ENCODE data around the gene MEIS3. TPM values are rescaled to one million over a fixed set of nuclear protein-coding genes. Genes with fewer than 3 reads are reported as not detected.

MEIS3 gene
- total RNA-seq, 2 experiments from 2014 or later, result 1.3 TPM; not detected in 1

DNA sequence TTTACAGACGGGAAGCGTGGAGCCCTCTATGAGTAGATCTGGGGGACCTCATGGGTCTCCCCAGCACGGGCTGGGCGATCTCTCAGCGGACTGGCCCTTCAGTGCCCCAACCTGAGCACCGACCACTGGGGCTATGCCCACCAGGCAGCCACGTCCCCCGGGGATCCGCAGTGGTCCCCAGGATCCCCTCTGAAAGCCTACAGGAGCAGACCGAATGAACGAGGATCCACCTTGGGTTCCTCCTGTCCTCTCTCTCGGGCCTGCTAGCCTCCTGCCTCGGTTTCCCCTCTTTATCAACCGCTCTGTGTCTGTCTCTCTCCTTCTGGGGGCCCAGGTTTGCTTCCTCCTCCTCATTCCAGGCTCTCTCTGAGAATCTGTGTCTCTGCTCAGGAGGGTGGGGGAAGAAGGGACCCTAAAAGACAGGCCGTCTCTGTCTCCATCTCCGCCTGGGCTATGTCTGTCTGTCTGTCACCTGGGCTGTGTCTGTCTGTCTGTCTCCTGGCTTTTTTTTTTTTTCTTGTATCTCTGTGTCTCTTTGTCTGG lies 2.0 kb upstream of the MEIS3 start:
- TF ChIP-seq EZH2phosphoT487 (IDR thresholded peaks at IDR 0.05; ENCODE audit: borderline replicate concordance, low read depth, low read length), result 0 out of 2 replicates have a peak, but pooled peaks have one; percentile 18
- TF ChIP-seq, protein P1, sequence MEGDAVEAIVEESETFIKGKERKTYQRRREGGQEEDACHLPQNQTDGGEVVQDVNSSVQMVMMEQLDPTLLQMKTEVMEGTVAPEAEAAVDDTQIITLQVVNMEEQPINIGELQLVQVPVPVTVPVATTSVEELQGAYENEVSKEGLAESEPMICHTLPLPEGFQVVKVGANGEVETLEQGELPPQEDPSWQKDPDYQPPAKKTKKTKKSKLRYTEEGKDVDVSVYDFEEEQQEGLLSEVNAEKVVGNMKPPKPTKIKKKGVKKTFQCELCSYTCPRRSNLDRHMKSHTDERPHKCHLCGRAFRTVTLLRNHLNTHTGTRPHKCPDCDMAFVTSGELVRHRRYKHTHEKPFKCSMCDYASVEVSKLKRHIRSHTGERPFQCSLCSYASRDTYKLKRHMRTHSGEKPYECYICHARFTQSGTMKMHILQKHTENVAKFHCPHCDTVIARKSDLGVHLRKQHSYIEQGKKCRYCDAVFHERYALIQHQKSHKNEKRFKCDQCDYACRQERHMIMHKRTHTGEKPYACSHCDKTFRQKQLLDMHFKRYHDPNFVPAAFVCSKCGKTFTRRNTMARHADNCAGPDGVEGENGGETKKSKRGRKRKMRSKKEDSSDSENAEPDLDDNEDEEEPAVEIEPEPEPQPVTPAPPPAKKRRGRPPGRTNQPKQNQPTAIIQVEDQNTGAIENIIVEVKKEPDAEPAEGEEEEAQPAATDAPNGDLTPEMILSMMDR (conservative IDR thresholded peaks at IDR 0.05; ENCODE audit: low read length), result no peak
- no peak overlapping the region for H3K4me3 ChIP-seq (ENCODE audit: low read depth, low read length, poor library complexity, severe bottlenecking)
- no peaks in the 10 kb centered on the region for H3K9me3 ChIP-seq (ENCODE audit: low read length)
- no peak overlapping the region for H3K27ac ChIP-seq (ENCODE audit: low read depth, low read length, poor library complexity, severe bottlenecking)
- no peaks in the 10 kb centered on the region for H3K36me3 ChIP-seq (ENCODE audit: insufficient read depth, low read length)
- no peak for DNase-seq (ENCODE audit: low spot score)
- H3K79me2 ChIP-seq (ENCODE audit: insufficient read depth, low read depth, low read length), result no peaks in the 10 kb centered on the region
- H2AFZ ChIP-seq (ENCODE audit: low read length), result no peak overlapping the region
- BruUV-seq (replicated peaks), result no TSS peak
- H3K4me1 ChIP-seq (ENCODE audit: insufficient read depth, low read length, poor library complexity, severe bottlenecking), result no peaks in the 10 kb centered on the region
- ChIA-PET CTCF (ENCODE audit: unreplicated experiment) (no interaction called here), POLR2A (no interaction called here)
- H3K4me2 ChIP-seq (ENCODE audit: low read length), result no peak overlapping the region
- intact Hi-C loops (cut with micrococcal nuclease; ENCODE audit: unreplicated experiment), result no loop called here
- no peaks in the 10 kb centered on the region for H4K20me1 ChIP-seq (ENCODE audit: insufficient read depth, low read length)
- no peaks in the 10 kb centered on the region for H3K9me2 ChIP-seq (ENCODE audit: insufficient read depth, low read length)

DNA sequence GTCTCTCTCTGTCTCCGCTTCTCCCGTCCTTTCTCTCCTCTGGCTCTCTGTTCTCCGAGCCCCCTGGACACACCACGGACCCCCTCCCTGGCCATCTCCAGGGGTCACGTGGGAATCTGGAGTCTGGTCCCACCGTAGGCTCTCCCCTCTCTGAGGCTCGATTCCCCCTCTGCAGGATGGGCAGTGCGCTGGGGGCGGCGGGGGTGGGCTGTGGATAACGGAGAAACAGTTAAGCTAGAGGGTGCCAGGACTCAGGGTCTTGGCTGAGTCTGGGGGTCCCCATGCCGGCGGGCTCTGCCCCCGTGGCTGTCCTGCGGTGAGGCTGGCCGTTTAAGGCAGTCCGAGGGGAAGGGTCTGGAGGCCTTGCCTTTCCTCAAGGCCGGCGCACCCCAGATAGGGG lies 462 bp upstream of the MEIS3 start:
- Histone ChIP-seq H3K4me2 (ENCODE audit: low read length) (no peak overlapping the region), H3K79me2 (ENCODE audit: insufficient read depth, low read depth, low read length) (no peaks in the 10 kb centered on the region), H3K4me1 (ENCODE audit: insufficient read depth, low read length, poor library complexity, severe bottlenecking) (no peaks in the 10 kb centered on the region), H4K20me1 (ENCODE audit: insufficient read depth, low read length) (no peaks in the 10 kb centered on the region), H3K9me3 (ENCODE audit: low read length) (no peaks in the 10 kb centered on the region), H3K36me3 (ENCODE audit: insufficient read depth, low read length) (no peaks in the 10 kb centered on the region), H3K27ac (ENCODE audit: low read depth, low read length, poor library complexity, severe bottlenecking) (no peak overlapping the region), H3K9me2 (ENCODE audit: insufficient read depth, low read length) (no peaks in the 10 kb centered on the region), H2AFZ (ENCODE audit: low read length) (no peak overlapping the region), H3K4me3 (ENCODE audit: low read depth, low read length, poor library complexity, severe bottlenecking) (no peak overlapping the region)
- intact Hi-C loops (cut with micrococcal nuclease; ENCODE audit: unreplicated experiment), result no loop called here
- DNase-seq (ENCODE audit: low spot score), result no peak
- ChIA-PET POLR2A (no interaction called here), CTCF (ENCODE audit: unreplicated experiment) (interaction anchor here (0.6 kb wide), 1 partner anchor 71 kb away, joined by 3 read pairs; no protein-coding TSS in a partner anchor)
- BruUV-seq (replicated peaks), result no TSS peak
- TF ChIP-seq EZH2phosphoT487 (IDR thresholded peaks at IDR 0.05; ENCODE audit: borderline replicate concordance, low read depth, low read length), result no peak; the same call in 1 of the 2 replicates
- TF ChIP-seq, protein P1 (conservative IDR thresholded peaks at IDR 0.05; ENCODE audit: low read length), result no peak

DNA sequence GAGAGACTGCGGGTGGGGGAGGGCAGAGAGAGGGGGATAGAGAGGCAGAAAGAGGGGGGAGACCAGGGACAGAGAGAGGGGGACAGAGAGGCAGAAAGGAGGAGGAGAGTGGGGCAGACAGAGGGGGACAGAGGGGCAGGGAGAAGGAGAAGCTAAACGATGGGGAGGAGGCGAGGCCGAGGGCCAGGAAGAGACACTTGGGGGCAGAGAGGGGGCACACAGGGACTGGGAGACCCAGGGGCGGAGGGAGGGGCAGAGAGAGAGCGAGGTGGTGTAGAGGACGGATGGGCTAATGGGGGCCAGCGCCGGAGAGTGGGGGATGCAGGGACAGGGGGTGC lies 666 bp downstream of the MEIS3 start:
- no TSS peak for BruUV-seq (replicated peaks)
- Histone ChIP-seq H3K4me3 (ENCODE audit: low read depth, low read length, poor library complexity, severe bottlenecking) (no peak overlapping the region), H2AFZ (ENCODE audit: low read length) (no peak overlapping the region), H3K79me2 (ENCODE audit: insufficient read depth, low read depth, low read length) (no peaks in the 10 kb centered on the region), H4K20me1 (ENCODE audit: insufficient read depth, low read length) (no peaks in the 10 kb centered on the region), H3K27ac (ENCODE audit: low read depth, low read length, poor library complexity, severe bottlenecking) (no peak overlapping the region), H3K4me1 (ENCODE audit: insufficient read depth, low read length, poor library complexity, severe bottlenecking) (no peaks in the 10 kb centered on the region), H3K4me2 (ENCODE audit: low read length) (no peak overlapping the region), H3K9me2 (ENCODE audit: insufficient read depth, low read length) (no peaks in the 10 kb centered on the region), H3K36me3 (ENCODE audit: insufficient read depth, low read length) (no peaks in the 10 kb centered on the region), H3K9me3 (ENCODE audit: low read length) (no peaks in the 10 kb centered on the region)
- CTCF ChIA-PET (ENCODE audit: unreplicated experiment), result no interaction called here
- DNase-seq (ENCODE audit: low spot score), result no peak
- no peak for TF ChIP-seq EZH2phosphoT487 (IDR thresholded peaks at IDR 0.05; ENCODE audit: borderline replicate concordance, low read depth, low read length)
- TF ChIP-seq, protein P1 (conservative IDR thresholded peaks at IDR 0.05; ENCODE audit: low read length), result no peak
- POLR2A ChIA-PET, result no interaction called here
- intact Hi-C loops (cut with micrococcal nuclease; ENCODE audit: unreplicated experiment), result no loop called here
